Measurements from ENCODE around the gene KCNH6. TPM values are rescaled to one million over a fixed set of nuclear protein-coding genes. Genes with fewer than 3 reads are reported as not detected.

The KCNH6 gene
- total RNA-seq, 1 donor from 2014 or later: not detected

DNA sequence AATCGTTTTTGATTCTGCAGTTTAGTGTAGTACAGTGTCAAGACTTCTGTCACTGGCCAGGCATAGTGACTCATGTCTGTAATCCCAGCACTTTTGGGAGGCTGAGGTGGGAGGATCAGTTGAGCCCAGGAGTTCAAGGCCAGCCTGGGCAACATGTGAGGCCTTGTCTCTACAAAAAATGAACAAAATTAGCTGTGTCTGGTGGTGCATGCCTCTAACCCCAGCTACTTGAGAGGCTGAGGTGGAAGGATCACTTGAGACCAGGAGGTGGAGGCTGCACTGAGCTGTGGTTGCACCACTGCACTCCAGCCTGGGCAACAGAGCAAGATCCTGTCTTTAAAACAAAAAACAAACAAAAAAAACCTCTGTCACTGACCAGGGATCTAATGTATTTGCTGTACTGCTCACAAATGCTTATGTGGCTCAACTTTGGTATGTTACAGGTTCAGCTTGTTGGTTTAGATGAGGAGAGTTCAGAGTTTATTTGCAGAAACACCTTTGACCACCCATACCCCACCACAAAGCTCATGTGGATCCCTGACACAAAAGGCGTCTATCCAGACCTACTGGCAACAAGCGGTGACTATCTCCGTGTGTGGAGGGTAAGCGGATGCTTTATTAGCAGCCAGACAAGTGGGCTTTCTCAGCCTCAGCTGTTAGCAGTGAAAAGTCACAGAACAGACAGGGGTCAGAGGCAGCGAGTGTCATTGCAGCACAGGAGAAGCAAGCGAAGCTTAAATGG is 55.0 kb downstream of the KCNH6 start:
- no peak overlapping the region for H3K4me3 ChIP-seq (ENCODE audit: low read depth, low read length)
- no peak for DNase-seq (ENCODE audit: low read depth)
- TF ChIP-seq, protein P1, sequence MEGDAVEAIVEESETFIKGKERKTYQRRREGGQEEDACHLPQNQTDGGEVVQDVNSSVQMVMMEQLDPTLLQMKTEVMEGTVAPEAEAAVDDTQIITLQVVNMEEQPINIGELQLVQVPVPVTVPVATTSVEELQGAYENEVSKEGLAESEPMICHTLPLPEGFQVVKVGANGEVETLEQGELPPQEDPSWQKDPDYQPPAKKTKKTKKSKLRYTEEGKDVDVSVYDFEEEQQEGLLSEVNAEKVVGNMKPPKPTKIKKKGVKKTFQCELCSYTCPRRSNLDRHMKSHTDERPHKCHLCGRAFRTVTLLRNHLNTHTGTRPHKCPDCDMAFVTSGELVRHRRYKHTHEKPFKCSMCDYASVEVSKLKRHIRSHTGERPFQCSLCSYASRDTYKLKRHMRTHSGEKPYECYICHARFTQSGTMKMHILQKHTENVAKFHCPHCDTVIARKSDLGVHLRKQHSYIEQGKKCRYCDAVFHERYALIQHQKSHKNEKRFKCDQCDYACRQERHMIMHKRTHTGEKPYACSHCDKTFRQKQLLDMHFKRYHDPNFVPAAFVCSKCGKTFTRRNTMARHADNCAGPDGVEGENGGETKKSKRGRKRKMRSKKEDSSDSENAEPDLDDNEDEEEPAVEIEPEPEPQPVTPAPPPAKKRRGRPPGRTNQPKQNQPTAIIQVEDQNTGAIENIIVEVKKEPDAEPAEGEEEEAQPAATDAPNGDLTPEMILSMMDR (conservative IDR thresholded peaks at IDR 0.05; ENCODE audit: low read depth, low read length): no peak

- no peak overlapping the region for H3K4me3 ChIP-seq (ENCODE audit: low read depth, low read length)
- TF ChIP-seq, protein P1 (conservative IDR thresholded peaks at IDR 0.05; ENCODE audit: low read depth, low read length): no peak
- DNase-seq (ENCODE audit: low read depth): no peak
Measured at GRCh38 chr17:63578769-63579111, 55.6 kb downstream of the KCNH6 start.

DNA sequence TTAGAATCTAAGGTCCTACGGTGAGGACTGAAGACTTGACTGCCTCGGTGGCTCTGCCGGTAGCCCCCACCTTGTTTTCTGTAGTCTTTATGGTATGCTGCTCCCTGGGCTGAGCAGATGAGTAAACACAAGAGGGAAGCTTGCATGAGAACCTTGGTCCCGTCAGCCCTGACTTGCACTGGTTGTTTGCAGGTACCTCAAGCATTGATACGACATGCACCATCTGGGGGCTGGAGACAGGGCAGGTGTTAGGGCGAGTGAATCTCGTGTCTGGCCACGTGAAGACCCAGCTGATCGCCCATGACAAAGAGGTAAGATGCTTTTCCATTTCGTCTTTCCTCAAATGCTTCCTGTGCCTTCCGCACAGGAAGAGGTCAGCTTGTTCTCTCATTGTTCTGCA is 56.5 kb downstream of the KCNH6 start:
- TF ChIP-seq, protein P1 (conservative IDR thresholded peaks at IDR 0.05; ENCODE audit: low read depth, low read length): no peak
- H3K4me3 ChIP-seq (ENCODE audit: low read depth, low read length): no peak overlapping the region
- DNase-seq (ENCODE audit: low read depth): no peak

- TF ChIP-seq, protein P1 (conservative IDR thresholded peaks at IDR 0.05; ENCODE audit: low read depth, low read length): no peak
- DNase-seq (ENCODE audit: low read depth): no peak
- H3K4me3 ChIP-seq (ENCODE audit: low read depth, low read length): no peak overlapping the region
Measured at GRCh38 chr17:63587770-63588169, 64.6 kb downstream of the KCNH6 start.

GRCh38 chr17:63588797-63589196 is 65.6 kb downstream of the KCNH6 start:
- no peak overlapping the region for H3K4me3 ChIP-seq (ENCODE audit: low read depth, low read length)
- no peak for DNase-seq (ENCODE audit: low read depth)
- TF ChIP-seq, protein P1 (conservative IDR thresholded peaks at IDR 0.05; ENCODE audit: low read depth, low read length): no peak

- no peak overlapping the region for H3K4me3 ChIP-seq (ENCODE audit: low read depth, low read length)
- TF ChIP-seq, protein P1 (conservative IDR thresholded peaks at IDR 0.05; ENCODE audit: low read depth, low read length): no peak
- no peak for DNase-seq (ENCODE audit: low read depth)
Measured at GRCh38 chr17:63589646-63590045, 66.5 kb downstream of the KCNH6 start.

GRCh38 chr17:63592797-63593196 is 69.6 kb downstream of the KCNH6 start:
- TF ChIP-seq, protein P1 (conservative IDR thresholded peaks at IDR 0.05; ENCODE audit: low read depth, low read length): no peak
- H3K4me3 ChIP-seq (ENCODE audit: low read depth, low read length): no peak overlapping the region
- DNase-seq (ENCODE audit: low read depth): no peak

Measured in epithelial cell of proximal tubule (primary cell).